ENCODE results near the gene ZNF608. TPM values are rescaled to one million over a fixed set of nuclear protein-coding genes. Genes with fewer than 3 reads are reported as not detected.

Gene ZNF608
- total RNA-seq, 1 experiment from 2014 or later, result 1.8 TPM

DNA sequence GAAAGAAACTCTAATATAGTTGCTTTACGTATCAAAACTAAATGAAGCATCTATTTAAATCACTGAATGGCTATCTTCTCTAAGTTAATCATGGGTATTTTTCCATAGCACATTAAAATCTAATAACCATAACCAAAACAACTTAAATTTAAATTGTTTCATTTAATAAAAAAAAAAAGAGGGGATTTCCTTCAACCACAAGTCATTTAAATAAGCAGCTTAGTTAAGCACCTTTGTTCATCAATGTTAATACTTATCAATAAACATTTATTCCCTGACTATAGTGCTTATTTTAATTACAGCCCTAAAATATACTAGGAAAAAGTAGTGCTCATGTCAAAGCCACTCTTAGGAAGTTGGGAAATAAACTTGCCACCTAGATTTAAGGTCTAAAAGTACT is 30.3 kb downstream of the ZNF608 start:
- no peak for DNase-seq (ENCODE audit: low spot score)

DNA sequence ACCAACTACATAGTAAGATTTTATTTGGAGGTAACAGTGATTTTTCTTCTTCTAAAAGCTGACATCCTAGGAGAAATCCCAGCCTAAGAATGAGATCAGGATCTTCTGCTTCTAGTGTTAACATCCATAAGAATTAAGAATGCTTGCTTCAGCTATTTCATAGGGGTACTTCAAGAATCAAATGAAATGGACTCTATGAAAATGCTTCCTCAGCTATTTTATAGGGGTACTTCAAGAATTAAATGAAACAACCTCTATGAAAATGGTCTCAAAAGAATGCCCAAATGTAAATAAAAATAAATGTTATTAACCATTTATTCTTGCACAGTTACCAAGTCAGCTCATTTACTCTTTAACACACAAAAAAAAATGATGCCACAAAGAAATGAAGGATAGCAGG is 31.5 kb downstream of the ZNF608 start:
- no peak for DNase-seq (ENCODE audit: low spot score)

DNA sequence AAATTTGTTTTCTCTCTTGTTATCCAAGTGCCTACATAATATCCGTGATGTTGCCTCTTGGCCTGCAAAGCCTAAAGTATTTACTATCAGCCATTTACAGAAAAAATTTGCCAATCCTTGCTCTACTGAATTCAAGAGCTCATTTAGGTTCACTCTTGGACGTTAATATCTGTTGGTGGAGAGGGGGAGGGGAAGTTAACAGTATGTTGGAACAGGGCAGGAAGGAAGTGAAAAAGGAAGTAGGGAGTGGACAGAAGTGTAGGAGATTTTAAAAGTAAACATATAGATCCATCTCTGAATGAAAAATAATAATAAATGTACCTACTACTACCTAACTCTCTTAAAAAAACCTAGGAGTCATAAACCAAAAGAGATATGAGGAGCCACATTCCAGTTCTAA is 32.8 kb downstream of the ZNF608 start:
- no peak for DNase-seq (ENCODE audit: low spot score)

GRCh38 chr5:124712731-124713305 is 33.6 kb downstream of the ZNF608 start:
- no peak for DNase-seq (ENCODE audit: low spot score)

- no peak for DNase-seq (ENCODE audit: low spot score)
Observed at GRCh38 chr5:124708086-124708485, 38.4 kb downstream of the ZNF608 start.

DNA sequence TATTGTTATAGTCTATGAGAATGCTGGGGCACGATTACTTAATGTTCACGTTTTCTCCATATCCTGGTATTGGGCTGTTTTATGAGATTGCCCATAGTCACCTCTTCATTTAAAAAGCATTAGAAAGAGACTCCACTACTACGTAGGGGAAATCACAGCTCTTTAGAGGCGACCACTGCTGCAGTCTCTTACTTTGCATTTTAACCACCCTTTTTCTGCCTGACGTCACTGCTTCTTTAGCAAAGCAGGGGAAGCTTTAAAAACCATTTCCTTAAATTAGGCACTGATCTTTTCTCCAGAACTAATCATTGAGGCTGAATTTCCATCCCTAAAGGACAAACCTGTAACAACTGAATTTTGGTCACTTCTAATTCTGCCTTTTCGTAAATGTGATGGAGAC is 38.9 kb downstream of the ZNF608 start:
- DNase-seq (ENCODE audit: low spot score), result no peak

GRCh38 chr5:124706729-124707361 is 39.6 kb downstream of the ZNF608 start:
- DNase-seq (ENCODE audit: low spot score), result no peak

DNA sequence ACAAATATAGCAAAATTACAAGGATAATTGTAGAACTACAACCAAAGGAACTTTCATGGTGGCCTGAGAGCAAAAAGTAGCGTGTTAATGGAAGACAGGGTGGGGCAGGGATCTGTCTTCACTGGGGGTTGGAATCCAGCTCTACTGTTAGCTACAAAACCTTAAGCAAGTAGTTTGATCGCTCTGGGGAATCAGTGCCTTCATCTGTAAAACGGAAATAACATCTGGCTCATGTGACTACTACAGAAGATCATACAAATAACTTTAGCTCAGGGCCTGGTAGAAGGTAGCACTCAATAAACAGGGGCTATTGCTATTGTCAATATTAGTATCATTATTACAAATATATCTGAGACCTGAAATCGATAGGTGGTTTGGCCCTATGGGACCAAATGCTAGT is 40.4 kb downstream of the ZNF608 start:
- no peak for DNase-seq (ENCODE audit: low spot score)

DNA sequence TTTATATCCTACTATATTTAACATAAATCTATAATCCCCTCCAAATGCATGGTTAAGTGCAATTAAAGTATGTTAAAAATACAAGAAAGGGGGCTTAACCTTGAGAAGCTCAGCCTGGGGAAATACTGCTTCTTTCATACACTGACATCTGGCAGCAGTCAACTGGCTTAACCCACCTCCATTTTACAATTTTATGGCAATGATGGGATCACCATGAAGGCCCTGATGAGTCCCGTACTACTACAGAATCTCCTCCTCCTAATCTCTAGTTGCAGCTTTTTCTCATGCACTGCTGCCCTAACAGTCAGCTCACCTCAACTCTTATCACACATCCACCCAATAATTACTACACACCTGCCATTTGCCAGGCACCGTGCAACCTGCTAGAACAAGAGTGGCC is 40.9 kb downstream of the ZNF608 start:
- no peak for DNase-seq (ENCODE audit: low spot score)

DNA sequence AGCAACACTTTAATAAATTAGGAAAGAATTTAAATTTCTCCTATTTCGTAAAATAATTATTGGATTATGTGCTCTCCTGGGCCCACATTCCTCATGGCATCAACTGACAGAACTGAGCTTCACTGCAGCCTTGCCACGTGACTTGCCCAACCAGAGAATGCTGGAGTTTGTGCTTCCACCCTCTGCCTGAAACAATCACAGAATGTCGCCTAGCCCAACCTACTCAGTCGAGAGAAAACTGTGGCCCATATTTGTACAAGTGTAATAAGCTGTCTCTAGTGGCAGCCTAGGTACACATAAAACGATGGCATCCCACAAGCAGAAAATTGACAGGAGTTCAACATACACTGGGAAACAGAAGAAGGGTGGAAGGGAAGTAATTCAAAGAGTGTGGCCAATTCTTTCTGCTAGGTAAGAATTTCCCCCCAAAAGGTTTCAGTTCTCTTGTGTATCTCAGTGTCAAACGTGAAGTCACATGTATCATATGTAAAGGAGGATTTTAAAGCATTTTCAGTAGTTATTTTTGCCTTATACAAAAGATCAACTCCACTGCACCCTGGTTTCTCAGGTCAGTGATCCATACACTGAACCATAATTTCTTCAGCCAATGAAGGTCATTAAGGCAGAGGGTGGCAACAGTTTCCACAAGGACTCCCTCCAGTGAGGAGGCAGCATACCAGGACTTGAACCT is 41.7 kb downstream of the ZNF608 start:
- no peak for DNase-seq (ENCODE audit: low spot score)

DNA sequence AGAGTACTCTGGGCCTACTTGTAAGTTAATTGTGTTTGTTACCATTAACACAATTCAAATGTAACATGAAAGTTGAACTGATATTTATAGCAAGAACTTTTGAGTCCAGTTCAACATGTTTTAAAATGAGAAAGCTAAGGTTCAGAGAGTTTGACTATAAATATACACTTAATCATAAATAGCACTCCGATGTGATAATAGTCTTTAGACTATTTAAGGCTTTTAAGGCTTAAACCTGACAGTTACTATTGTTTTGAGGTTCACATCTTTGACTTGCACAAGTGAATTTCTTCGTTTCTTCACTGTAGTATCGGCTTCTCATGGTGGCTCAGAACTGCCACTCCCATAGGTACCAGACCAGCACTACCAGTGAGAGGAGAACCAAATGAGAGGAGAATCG is 42.4 kb downstream of the ZNF608 start:
- DNase-seq (ENCODE audit: low spot score), result no peak

DNA sequence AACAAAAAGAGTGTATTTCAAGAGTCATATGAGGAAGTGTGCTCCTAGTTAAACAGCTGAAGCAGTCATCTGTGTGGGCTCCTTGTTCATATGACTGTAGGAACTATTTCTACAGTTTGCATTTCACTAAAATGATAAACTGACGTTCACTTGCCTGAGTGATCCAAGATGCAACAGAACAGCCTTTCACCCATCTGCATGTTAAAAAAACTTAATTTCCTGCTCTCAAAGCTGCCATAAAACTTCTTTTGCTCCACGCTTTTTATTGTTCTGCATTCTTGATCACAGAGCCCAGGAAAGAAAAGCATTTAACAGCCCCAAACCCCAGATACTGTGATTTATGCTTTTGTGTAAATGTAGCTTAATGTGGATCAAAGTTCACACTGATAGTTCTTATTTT is 43.9 kb downstream of the ZNF608 start:
- DNase-seq (ENCODE audit: low spot score), result no peak

GRCh38 chr5:124701873-124702425 is 44.5 kb downstream of the ZNF608 start:
- no peak for DNase-seq (ENCODE audit: low spot score)

DNA sequence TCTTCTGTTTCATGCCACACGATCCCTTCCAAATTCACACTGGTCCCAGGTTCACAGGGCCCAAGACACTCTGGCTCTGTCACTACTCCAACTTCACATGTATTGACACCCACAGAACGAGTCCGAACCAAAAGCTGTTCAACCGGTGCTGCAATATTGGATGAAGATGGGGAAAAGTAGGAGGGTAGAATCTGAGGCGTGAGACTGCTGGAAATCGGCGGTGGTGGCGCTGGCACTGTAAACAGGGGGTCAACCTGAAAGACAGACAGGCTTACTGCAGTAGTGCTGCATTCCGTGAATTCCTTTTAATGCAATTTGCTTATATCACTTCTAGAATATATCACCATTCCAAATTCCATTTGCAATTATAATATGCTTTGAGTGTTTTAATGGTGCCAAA is 45.4 kb downstream of the ZNF608 start:
- no peak for DNase-seq (ENCODE audit: low spot score)

- no peak for DNase-seq (ENCODE audit: low spot score)
Observed at GRCh38 chr5:124700333-124700732, 46.1 kb downstream of the ZNF608 start.

- peak; percentile 64 for DNase-seq (ENCODE audit: low spot score)
Observed at GRCh38 chr5:124698770-124699169, 47.7 kb downstream of the ZNF608 start.

GRCh38 chr5:124697933-124698591 is 48.4 kb downstream of the ZNF608 start:
- peak; percentile 15 for DNase-seq (ENCODE audit: low spot score)

DNA sequence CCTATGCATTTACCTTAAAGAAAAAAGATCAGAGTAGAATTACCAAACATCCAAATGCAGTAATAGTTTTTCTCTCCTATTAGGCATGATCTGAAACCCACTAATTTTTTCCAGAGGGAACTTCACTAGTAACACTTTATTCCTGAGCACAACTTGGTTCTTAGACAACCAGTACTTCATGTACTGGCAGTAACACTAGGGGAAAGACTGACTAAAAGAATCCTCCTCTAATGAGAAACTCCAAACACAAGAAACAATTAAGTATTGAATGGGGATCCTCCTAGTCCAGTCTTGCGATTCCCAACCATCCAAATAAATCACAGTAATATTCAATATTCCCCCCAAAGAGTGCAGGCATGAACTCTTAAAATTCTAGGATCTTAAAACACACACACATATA is 48.9 kb downstream of the ZNF608 start:
- no peak for DNase-seq (ENCODE audit: low spot score)

DNA sequence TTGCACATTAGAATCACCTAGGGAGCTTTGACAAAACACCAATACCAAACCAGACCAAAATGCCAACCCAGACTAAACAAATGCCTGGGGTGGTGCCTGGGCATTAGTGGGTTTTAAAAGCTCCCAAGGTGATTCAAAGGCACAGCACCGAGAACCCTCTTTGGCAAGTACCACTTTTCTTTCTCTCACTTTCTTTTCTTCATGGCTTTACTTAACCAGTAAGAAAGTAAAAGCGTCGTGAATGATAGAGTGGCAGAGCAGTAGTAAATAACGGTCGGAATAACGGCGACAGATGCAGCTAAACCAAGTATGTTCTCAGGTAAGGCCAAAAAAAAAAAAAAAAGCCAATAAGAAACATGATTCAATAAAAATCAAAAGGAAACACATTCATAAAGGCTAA is 49.5 kb downstream of the ZNF608 start:
- DNase-seq (ENCODE audit: low spot score), result no peak
